Suppressor macrophage treated with lipopolysaccharide for 4 hours (primary cell): Measurements from ENCODE around the gene VWA3B.
"Not testable (repeated sequence)": the region's sequence is repeated elsewhere in the genome, so short reads cannot be mapped to it uniquely, and the experiment has no call there.

Source experiments
- DNase-seq: peaks from one replicate; pipeline ENCODE4 v3.0.0-alpha.2; 2020

Gene VWA3B

DNA sequence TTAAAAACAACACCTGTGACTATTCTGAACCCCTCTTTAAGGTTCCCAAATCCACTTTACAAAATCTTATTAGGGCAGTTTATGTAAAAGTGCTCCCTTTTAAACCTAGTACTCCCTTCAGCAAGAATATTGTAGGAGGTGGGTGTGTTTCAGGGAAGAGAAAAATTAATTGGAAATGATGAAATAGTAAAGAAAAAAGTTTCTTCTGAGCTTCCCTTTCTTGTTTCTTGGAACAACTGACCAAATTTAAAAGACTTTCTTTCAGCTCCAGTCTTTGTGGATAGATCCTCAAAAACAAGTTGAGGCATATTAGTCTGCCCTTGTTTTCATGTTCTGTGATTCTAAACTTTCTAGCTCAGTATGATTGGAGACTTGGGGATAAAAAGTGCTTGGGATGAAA, 3.0 kb downstream of the VWA3B start:
- DNase-seq = peak; percentile 12

DNA sequence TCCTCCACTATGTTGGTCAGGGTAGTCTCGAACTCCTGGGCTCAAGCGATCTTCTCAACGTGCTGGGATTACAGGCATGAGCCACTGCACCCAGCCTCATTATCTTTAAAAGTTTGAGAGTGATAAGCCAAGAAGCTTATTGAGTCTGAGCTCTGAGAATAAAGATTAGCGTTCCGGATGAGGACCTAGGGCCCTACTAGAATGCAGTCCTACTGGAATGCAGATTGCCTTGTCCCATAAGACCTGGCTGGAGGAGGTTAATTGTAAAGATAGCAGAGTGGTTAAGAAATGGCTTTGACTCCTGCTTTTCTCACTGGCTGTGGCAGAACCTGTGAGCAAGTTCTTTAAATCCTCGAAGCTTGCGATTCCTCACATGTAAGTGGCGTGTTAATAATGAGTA, 4.0 kb downstream of the VWA3B start:
- no peak for DNase-seq

DNA sequence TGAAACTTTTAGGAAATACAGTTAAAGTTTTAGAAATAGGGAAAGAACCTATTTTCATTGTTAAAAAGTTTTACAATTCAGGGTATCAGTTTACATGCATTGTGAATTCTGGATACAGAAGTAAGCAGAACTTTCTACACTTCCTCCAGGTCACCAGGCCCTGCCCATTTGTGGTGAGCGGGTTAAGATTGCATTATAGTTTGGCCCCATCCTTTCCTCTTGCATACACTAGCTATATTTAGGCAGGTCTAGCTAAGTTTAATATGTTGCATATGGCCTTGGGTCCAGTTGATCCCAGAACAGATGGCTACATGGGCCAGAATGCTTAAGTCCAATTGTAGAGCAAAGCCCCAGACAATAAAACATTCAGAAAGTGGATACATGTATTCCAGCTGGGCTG, 4.8 kb downstream of the VWA3B start:
- DNase-seq = peak; percentile 62

DNA sequence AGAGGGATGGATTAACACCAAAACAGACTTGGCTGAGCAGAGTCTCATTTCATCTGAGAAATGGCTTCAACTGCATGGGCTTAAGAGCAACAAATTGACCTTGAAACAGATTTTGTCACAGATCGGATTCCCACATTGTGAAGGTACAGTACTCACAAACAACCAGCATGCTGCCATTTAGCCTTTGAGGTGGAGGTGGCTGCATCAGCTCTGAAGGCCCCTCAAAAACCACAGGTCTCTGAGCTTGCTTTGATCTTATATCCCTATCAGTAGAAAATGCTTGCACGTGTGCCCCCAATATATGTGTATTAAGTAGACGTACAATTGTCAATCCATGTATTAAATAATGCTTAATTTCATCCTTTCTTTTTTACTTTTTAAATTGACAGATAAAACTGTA, 6.2 kb downstream of the VWA3B start:
- DNase-seq = no peak

DNA sequence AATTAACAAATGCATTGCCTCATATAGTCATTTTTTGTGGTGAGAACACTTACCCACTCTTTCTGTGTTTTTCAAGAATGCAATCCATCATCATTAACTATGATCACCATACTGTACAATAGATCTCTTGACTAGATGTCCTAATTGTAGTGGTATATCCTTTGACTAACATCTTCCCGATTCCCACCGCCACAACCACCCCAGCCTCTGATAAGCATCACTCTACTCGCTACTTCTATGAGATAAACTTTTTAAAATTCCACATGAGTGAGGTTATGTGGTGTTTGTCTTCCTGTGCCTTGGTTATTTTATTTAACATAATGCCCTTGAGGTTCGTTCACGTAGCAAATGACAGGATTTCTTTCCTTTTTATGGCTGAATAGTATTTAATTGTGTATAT, 6.6 kb downstream of the VWA3B start:
- DNase-seq = no peak

DNA sequence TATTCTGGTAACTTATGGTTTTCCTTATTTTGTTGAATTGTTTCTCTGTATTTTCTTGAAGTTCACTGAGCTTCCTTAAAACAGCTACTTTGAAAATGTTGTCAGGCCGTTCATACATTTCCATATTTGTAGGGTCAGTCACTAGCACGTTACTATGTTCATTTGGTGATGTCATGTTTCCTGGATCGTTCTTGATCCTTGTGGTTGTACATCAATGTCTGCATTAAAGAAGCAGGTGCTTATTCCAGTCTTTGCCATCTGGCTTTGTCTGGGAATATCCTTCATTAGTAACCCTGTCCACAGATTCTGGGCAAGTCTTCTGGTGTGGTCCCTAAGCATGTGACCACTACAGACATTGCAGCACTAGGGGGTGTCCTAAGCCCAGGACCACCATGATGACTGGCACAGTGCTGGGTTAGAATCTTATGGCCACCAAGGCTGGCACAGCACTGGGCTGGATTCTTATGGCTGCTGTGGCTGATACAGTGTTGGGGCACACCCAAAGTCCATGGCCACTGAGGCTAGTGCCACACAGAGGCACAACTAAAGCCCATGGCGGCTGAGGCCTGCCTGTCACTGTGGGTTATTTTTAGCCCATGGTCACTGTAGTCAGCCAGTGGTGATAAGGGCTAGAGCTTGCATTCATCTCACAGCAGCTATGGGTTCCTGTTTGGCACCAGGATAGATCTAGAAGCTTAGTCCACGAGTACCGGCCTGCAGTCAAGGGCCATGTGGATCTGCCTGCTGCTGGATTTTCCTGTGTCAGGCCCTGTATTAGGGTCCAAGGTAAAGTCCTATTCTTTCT, 13.2 kb downstream of the VWA3B start:
- DNase-seq = no peak

DNA sequence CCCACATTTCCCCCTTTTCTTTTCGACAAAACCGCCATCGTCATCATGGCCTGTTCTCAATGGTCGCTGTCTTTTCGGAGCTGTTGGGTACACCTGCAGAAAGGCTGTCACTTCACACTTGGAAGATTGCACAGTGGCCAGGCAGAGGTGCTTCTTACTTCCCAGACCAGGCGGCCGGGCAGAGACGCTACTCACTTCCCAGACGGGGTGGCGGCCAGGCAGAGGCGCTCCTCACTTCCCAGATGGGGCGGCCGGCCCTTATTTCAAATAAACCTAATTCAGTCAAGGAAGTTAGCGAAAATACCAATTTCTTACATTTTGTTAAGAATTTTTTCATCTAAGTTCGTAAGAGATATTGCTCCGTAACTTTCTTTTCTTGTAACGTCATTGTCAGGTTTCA, 15.3 kb downstream of the VWA3B start:
- not testable (repeated sequence) for DNase-seq

DNA sequence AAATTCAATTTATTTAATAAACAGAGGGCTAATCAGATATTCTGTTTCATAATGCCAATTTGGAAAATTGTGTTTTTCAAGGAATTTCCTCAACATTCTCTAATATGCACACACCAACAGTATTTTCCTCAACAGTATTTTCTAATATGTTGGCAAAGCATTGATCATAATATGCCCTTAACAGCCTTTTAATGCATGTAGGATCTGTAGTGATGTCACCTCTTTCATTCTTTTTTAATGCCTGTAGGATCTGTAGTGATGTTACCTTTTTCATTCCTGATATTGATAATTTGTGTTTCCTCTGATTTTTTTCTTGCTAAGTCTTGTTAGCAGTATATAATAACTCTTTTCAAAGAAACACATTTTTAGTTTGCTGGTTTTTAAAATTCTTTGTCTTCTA, 15.9 kb downstream of the VWA3B start:
- no peak for DNase-seq

DNA sequence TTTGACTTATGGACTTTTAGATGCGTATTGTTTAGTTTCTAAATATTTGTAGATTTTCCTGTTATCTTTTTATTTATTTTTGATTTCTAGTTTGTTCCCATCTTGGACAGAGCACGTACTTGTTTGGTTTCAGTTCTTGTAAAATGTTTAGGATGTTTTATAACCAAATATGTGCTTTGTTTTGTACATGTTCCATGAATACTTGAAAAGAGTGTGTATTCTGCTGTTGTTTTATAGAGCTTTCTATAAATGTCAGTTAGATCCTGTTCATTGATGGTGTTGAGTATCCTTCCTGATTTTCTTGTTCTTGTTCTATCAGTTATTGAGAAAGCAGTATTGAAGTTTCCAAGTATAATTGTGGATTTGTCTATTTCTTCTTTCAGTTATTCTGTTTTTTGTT, 21.1 kb downstream of the VWA3B start:
- no peak for DNase-seq

DNA sequence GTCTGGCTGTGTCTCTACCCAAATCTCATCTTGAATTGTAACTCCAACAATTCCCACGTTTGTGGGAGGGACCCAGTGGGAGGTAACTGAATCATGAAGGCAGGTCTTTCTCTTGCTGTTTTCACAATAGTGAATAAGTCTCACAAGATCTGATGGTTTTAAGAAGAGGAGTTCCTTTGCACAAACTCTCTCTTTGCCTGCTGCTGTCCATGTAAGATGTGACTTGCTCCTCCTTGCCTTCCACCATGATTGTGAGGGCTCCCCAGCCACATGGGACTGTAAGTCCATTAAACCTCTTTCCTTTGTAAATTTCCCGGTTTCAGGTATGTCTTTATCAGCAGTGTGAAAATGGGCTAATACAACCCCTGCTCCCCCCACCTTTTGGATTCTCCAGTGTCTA, 23.8 kb downstream of the VWA3B start:
- DNase-seq = no peak

DNA sequence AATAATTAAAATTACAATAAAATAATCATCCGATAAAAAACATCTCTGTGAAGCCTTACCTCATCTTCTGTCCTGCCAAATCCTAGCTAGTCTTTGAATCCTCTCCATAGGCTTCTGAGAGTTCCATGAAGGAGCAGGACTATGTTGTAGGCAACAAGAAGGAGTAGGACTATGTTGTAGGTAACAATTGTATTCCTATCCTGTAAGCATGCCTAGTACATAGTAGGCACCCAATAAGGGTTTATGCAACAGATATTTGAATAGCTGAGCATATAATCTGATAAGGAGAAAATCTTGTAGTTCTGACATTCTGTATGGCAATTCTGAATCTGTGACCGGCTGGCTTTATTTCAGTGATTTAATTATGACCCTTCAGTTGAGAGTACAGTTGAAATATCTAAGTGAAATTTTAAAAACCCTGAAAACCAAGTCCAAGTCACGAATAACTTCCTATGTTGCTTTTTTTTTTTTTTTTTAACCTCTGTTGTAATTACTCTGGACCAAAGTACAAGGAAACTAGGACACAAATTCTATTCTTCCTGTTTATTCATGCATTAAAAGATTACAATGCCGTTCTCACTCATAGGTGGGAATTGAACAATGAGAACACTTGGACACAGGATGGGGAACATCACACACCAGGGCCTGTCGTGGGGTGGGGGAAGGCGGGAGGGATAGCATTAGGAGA, 27.8 kb downstream of the VWA3B start:
- DNase-seq = no peak

DNA sequence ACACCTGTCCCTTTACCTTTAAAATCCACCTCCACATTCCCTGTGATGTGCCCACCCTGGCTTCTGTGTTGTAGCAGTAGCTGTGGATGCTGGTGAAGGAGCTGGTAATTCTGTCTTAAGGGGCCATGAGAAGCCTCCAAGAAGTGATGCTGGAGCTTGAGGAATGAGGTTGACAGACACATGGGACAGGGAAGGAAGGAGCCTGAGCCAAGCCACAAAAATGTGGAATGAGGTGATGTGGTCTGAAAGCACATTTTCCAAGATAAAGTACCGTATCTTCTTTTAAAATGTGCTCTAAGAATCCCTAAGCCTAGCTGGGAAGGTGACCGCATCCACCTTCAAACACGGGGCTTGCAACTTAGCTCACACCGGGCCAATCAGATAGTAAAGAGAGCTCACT, 31.2 kb downstream of the VWA3B start:
- DNase-seq = no peak

DNA sequence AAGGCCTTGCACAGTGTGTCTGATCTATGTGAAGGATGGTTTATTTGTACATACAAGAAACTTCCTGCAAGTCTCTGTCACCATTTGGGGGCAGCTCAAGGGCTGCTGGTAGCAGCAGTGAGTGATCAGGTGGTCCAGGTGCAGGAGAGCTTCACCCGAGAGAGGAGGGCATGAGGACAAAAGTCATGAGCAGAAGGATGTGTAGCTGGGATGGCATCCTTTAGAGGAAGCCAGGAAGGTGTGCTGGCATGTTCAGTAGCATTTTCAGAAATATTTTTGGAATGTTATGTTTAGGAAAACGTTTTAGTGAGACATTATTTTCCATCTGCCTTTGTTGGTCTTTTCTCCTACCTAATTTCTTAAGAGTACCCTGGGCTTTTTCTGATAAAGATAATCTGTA, 31.9 kb downstream of the VWA3B start:
- no peak for DNase-seq

DNA sequence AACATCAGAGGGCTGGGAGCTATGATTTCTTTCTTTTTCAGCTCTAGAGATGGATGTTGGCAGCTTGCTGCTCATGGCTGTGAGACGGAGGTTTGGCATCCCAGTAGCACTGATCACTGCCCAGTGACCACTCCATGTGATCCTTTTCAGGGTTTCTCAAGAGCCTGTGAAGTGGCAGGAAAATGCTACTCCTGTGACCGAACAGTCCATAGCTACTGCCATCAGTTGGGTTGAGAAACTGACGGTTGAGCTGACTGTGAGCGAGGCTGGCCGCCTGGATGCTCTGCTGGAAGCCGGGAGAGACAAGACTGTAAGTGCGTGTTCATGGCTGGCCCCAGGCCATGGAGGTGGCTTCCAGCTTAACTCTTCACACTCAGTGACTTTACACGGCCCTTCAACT, 34.2 kb downstream of the VWA3B start:
- no peak for DNase-seq

DNA sequence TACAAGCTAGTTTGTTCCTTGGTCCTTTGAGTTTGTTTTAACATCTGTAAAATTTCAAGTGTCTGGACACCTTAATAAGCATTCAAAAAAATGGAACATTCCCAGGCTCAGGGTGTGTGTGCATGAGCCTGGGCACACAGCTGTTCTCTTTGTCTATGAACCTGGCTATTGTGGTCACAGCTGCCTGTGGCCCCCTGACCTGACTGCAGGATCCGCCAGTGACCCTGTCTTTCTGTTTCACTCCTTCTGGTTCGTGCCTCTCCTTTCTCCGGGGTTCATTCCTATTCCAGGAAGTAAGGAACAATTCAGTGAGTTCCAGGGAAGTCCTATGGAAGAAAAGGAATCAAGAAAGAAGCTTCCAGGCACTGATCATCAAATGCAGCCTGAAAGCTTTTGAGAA, 35.6 kb downstream of the VWA3B start:
- no peak for DNase-seq

DNA sequence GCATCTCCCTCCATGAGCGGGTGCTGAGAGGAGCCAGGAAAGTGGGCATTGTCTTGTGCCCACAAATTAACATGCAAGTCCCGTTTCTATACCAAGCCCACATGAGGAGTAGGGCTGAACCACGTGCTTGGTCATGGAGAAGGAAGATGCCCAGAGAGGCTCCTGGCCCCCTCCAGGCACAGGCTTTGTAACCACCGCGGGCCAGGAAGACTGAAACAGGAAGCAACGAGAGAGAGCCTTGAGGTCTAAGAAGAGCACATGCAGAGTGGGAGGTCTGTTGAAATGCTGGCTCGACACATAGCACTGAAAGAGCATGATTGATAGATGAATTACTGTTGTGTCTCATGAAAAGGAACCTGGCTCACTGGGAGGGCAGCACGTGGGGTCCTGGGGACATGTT, 36.3 kb downstream of the VWA3B start:
- DNase-seq = peak; percentile 82

DNA sequence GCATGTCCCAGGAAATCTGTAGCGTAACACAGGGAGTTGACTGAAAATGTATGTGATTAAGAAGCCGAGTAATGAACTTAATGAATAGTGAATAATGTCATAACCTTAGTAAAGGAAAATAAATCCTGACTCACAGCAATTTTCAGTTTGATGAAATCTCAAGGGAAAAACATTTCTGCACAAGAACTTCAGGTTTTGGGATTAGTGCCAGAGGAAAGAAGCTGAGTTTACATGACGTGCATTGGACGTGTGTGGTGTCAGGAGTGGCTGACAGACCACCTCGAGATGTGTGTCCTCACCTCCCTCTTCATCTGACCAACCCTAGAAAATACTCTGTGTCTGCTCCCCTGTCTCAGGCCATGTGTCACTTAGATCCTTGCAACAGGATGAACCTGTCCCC, 39.1 kb downstream of the VWA3B start:
- no peak for DNase-seq

DNA sequence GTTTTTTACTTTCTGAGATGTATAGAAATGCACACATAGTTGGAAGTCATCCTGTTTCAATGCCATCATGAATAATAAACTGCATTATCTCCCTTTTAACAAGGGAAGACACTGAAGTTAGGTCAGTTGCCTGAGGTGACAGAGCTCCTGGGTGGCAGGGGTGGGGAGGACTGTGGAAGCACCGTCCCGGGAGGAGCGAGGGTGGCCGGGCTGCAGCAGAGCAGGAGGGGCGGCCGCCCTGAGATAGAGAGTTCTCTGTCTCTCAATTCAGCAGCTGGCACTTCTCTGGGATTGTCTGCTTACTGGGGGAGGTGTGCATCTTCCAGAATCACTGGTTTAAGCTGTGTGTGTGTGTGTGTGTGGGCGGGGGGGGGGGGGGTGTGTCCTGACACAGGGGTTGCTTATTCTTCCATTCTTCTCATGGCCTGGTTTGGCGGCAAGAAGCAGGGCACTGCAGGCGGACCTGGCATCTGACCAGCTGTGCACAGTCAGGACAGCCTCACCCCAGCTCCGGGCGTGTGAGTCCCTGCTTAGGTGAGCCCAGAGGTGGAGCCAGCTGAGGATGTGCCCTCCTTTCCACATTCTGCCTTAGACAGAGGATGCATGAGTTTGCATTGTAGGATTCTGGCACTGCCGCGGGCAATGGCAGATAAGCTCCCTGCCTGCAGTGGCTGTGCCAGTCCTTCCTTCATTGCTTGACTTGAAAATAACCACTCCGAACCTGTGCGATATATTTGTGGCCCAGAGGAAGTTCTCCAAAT, 40.4 kb downstream of the VWA3B start:
- no peak for DNase-seq

DNA sequence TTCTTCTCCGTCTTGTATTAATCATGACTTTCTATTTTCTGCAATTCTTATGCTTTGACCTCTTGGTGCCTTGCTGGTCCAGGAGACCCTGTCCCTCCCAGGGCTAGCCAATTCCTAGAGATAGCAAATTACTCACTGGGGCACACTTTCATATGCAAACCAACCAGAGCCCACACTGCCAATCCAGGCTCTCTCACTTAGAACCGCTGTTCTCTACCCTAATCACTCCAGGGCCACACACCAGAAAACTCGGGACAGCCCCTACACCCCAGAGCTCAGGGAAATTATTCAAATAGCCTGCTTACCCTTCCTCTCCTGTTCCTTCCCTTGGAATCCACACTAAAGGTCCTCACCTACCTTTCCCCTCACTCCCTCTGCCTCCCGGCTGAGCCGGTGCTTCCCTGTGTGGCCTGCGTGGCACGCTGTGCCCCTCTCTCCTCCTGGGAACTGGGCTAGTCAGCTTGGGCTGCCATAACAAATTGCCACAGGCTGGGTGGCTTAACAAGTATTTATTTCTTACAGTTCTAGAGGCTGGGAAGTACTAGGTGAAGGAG, 41.7 kb downstream of the VWA3B start:
- DNase-seq = no peak

DNA sequence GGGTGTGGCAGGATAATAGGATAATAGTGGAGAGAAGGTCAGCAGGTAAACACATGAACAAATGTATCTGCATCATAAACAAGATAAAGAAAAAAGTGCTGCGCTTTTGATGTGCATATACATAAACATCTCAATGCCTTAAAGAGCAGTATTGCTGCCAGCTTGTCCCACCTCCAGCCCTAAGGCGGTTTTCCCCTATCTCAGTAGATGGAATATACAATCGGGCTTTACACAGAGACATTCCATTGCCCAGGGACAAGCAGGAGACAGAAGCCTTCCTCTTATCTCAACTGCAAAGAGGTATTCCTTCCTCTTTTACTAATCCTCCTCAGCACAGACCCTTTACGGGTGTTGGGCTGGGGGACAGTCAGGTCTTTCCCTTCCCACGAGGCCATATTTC, 43.1 kb downstream of the VWA3B start:
- DNase-seq = not testable (repeated sequence)

DNA sequence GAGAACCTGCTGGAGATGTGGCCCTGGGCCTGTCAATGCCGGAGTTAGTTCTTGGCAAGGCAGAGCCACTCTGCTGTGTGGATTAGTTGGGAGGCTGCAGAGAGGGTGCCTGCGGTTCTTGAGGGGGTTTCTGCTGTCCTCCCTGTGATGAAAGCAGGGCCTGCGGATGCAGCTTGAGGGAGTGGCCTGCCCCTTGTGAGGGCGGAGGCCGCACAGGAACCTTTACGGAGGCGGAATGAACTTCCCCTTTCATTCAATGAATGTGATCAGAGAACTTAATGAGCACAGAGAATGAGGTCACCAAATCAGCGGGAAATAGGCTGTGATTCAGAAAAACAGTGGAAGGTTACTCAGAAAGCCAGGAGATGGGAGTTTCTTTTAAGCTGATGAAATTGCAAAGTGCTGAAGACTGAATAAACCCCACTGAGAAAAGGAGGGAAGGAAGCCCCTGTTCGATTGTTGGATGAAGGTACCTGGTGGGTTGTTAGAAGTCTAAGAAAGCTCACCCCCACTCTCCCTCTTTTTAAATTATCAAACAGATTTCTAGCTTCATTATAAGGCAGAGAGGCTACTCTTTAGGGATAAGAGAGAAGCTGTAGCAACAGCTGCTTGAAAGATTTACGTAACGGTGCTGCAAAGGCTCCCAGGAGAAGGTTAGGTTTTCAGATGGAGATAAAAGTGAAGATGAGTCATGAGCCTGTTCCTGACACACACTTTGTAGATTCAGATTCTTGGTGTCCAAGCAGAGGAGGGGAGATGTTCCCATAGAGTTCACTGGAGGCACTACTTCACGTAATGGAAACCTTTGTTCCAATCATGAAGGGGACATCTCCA, 47.4 kb downstream of the VWA3B start:
- DNase-seq = peak; percentile 97

DNA sequence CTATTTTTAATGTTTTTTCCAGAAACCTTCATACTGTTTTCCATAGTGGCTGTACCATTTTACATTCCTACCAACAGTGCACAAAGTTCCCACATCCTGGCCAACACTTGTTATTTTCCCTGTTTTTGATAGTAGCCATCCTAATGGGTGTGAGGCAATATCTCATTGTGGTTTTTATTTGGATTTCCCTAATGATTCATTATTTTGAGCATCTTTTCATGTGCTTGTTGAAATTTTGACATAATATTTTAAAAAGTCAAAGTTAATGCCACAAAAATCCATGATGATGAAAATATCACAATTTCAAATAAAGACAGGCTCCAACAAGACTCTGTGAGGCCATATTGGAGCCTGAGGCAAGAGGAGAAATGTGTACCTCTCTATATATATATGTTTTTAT, 50.2 kb downstream of the VWA3B start:
- DNase-seq = peak; percentile 33

DNA sequence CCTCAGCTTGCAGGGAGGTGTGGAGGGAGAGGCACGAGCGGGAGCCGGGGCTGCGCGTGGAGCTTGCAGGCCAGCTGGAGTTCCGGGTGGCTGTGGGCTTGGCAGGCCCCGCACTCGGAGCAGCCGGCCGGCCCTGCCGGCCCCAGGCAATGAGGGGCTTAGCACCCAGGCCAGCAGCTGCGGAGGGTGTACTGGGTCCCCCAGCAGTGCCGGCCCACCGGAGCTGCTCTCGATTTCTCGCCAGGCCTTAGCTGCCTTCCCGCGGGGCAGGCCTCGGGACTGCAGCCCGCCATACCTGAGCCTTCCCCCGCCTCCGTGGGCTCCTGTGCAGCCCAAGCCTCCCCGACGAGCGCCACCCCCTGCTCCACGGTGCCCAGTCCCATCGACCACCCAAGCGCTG, 52.0 kb downstream of the VWA3B start:
- DNase-seq = not testable (repeated sequence)
